HG03558 (cell line): Measurements from ENCODE around the gene HRC.
A peak's percentile ranks its signal among the peaks of the same experiment; 100 is the strongest.

ENCODE experiments used
- ATAC-seq: cut with Tn5 transposase; IDR thresholded peaks from one replicate; pipeline ENCODE4 v1.9.1; 2021; ENCODE audit warnings: moderate number of reproducible peaks; ENCODE audit not compliant: unreplicated experiment; ENCODE audit errors: extremely low read depth

The HRC gene

GRCh38 chr19:49118565-49119410 is 36.4 kb downstream of the HRC start, which contains the start of gene C19orf73:
Gene C19orf73, minus strand, starts transcription at chr19:49119143. Its CDS starts 121 bp downstream, at chr19:49119022.
- peak; percentile 59 for ATAC-seq

- ATAC-seq: no peak
Measured at GRCh38 chr19:49117677-49118564, 37.3 kb downstream of the HRC start.

GRCh38 chr19:49116544-49116943 is 38.7 kb downstream of the HRC start:
- ATAC-seq: no peak

- no peak for ATAC-seq
Measured at GRCh38 chr19:49114630-49115363, 40.4 kb downstream of the HRC start.

GRCh38 chr19:49113762-49114629 is 41.2 kb downstream of the HRC start, which contains the start of gene LIN7B:
Gene LIN7B, plus strand, starts transcription at chr19:49114370. Its CDS starts 35 bp downstream, at chr19:49114405.
- ATAC-seq: no peak

GRCh38 chr19:49111218-49111998 is 43.8 kb downstream of the HRC start:
- ATAC-seq: no peak

GRCh38 chr19:49110567-49110966 is 44.6 kb downstream of the HRC start:
- no peak for ATAC-seq

- ATAC-seq: no peak
Measured at GRCh38 chr19:49109569-49110233, 45.5 kb downstream of the HRC start.

- ATAC-seq: no peak
Measured at GRCh38 chr19:49109051-49109450, 46.1 kb downstream of the HRC start.

- no peak for ATAC-seq
Measured at GRCh38 chr19:49107625-49108459, 47.4 kb downstream of the HRC start.

GRCh38 chr19:49106648-49107135 is 48.5 kb downstream of the HRC start:
- no peak for ATAC-seq

- no peak for ATAC-seq
Measured at GRCh38 chr19:49104229-49104864, 50.8 kb downstream of the HRC start.

- no peak for ATAC-seq
Measured at GRCh38 chr19:49103331-49104085, 51.7 kb downstream of the HRC start.

- ATAC-seq: no peak
Measured at GRCh38 chr19:49102303-49102702, 52.9 kb downstream of the HRC start.
